Fibroblast of skin of back (primary cell): ENCODE measurements around the gene ZNF205.
"Not testable (repeated sequence)": the region's sequence is repeated elsewhere in the genome, so short reads cannot be mapped to it uniquely, and the experiment has no call there.

Source experiments
- DNase-seq: peaks from one replicate; pipeline ENCODE4 v3.0.0-alpha.2; 2013

Gene ZNF205

GRCh38 chr16:3149630-3150345 is 37.4 kb downstream of the ZNF205 start:
- peak; percentile 65 for DNase-seq

- peak; percentile 95 for DNase-seq
Observed at GRCh38 chr16:3150346-3151218, 38.2 kb downstream of the ZNF205 start.

- DNase-seq = no peak
Observed at GRCh38 chr16:3152027-3152276, 39.6 kb downstream of the ZNF205 start.

- DNase-seq = peak; percentile 91
Observed at GRCh38 chr16:3152277-3152990, 40.0 kb downstream of the ZNF205 start.

- no peak for DNase-seq
Observed at GRCh38 chr16:3152991-3153368, 40.6 kb downstream of the ZNF205 start.

- DNase-seq = no peak
Observed at GRCh38 chr16:3155181-3155580, 42.8 kb downstream of the ZNF205 start.

- no peak for DNase-seq
Observed at GRCh38 chr16:3155972-3156371, 43.6 kb downstream of the ZNF205 start.

- DNase-seq = peak; percentile 94
Observed at GRCh38 chr16:3157229-3158025, 45.0 kb downstream of the ZNF205 start.

GRCh38 chr16:3158026-3158509 is 45.7 kb downstream of the ZNF205 start:
- DNase-seq = peak; percentile 22

- peak; percentile 86 for DNase-seq
Observed at GRCh38 chr16:3158510-3159314, 46.3 kb downstream of the ZNF205 start.

GRCh38 chr16:3161235-3162018 is 49.0 kb downstream of the ZNF205 start:
- DNase-seq = no peak

- DNase-seq = no peak
Observed at GRCh38 chr16:3164121-3164991, 52.0 kb downstream of the ZNF205 start.

- no peak for DNase-seq
Observed at GRCh38 chr16:3165111-3165822, 52.9 kb downstream of the ZNF205 start.

- DNase-seq = no peak
Observed at GRCh38 chr16:3166505-3166886, 54.1 kb downstream of the ZNF205 start.

- DNase-seq = not testable (repeated sequence)
Observed at GRCh38 chr16:3168729-3169128, 56.3 kb downstream of the ZNF205 start.
